Right renal pelvis (tissue), 4 donors: ENCODE results near the gene OBSCN. TPM values are rescaled to one million over a fixed set of nuclear protein-coding genes. Genes with fewer than 3 reads are reported as not detected.

Source experiments
- DNase-seq, 4 donors: peaks; one replicate each; pipeline ENCODE4 v3.0.0-alpha.2; 2013; ENCODE audit warnings: low read depth in 4 of 4, low spot score in 3 of 4, missing footprints in 1 of 4
- polyA plus RNA-seq, 4 donors: library from polyadenylated mRNA; unstranded; fragments of 120-200 nt; gene quantifications; one replicate each; pipeline ENCODE4 v1.2.1, GENCODE V29; 2013; ENCODE audit not compliant: insufficient read length in 4 of 4

OBSCN gene
- polyA plus RNA-seq, 4 donors, result 24.6 to 31.8 (median 28.1) TPM

DNA sequence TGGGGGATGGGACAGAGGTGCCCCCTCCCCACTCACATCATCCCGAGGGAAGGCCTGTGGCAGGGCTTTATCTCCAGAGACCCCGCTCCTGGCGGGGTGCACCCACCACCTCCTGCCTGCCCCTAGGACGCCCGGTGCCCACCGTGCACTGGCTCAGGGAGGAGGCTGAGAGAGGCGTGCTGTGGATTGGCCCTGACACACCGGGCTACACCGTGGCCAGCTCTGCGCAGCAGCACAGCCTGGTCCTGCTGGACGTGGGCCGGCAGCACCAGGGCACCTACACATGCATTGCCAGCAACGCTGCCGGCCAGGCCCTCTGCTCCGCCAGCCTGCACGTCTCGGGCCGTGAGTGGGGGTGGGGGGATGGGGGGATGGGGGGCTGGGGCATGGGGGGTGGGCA, 127.1 kb downstream of the OBSCN start:
- DNase-seq, result no peak

GRCh38 chr1:228335406-228336307, 127.8 kb downstream of the OBSCN start:
- no peak for DNase-seq

GRCh38 chr1:228336308-228337030, 128.6 kb downstream of the OBSCN start:
- no peak for DNase-seq

GRCh38 chr1:228337031-228337564, 129.3 kb downstream of the OBSCN start:
- DNase-seq, result no peak

DNA sequence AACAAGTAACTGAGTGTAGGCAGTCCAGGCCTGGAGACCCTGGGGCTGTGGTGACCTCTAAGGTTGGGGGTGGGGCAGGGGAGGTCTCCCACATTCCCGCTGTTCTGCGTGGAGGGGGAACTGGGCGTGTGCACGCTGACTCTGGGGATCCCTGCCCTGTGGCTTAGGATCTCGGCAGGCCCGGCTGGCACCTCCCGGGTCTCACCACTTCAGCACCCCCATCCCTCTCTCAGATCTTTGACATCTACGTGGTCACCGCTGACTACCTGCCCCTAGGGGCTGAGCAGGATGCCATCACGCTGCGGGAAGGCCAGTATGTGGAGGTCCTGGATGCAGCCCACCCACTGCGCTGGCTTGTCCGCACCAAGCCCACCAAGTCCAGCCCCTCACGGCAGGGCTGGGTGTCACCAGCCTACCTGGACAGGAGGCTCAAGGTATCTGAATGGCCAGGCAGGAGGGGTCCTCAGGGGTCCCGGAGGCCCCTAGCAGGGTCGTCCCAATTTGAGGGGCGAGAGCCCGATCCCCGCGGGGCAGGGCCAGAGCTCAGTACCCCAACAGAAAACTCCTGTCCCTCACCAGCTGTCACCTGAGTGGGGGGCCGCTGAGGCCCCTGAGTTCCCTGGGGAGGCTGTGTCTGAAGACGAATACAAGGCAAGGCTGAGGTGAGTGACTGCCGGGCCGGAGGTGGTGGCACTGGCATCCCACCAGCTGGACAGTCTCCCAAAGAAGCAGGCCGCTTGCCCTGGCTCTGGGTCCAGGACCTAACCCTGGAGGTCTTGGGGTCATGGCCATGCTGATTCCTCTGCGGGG, 130.1 kb downstream of the OBSCN start:
- DNase-seq, result no peak

GRCh38 chr1:228338521-228339051, 130.7 kb downstream of the OBSCN start:
- DNase-seq, result no peak

DNA sequence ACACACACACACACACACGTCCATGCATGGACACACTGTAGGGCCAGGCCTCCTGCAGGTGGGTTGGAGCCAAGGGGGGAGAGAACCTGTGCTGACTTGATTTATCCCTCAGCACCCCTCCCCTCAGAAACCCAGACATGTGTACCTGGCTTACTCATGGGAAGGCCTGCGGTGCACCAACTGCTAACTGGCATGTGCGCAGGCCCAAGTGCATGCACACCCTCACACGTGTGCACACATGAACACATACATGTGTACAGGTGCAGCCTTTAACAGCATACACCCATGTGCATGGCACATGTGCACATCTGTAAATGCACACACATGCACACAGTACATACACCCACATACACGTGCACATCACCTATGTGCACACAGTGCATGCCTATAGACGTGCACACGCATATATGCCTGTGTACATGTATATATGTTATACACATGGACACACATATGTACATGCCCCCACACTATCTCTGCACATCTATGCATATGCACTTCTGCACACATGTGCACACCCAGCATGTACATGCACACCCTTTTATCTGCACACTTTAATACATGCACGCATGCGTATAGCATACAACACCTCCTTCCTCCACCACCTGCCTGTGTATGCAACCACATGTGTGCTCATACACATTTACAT, 131.3 kb downstream of the OBSCN start:
- no peak for DNase-seq

- no peak for DNase-seq
Observed at GRCh38 chr1:228339766-228340685, 132.2 kb downstream of the OBSCN start.

- no peak for DNase-seq
Observed at GRCh38 chr1:228340686-228341449, 133.0 kb downstream of the OBSCN start.

GRCh38 chr1:228341450-228341813, 133.6 kb downstream of the OBSCN start:
- no peak for DNase-seq

- no peak for DNase-seq
Observed at GRCh38 chr1:228341814-228342626, 134.2 kb downstream of the OBSCN start.

DNA sequence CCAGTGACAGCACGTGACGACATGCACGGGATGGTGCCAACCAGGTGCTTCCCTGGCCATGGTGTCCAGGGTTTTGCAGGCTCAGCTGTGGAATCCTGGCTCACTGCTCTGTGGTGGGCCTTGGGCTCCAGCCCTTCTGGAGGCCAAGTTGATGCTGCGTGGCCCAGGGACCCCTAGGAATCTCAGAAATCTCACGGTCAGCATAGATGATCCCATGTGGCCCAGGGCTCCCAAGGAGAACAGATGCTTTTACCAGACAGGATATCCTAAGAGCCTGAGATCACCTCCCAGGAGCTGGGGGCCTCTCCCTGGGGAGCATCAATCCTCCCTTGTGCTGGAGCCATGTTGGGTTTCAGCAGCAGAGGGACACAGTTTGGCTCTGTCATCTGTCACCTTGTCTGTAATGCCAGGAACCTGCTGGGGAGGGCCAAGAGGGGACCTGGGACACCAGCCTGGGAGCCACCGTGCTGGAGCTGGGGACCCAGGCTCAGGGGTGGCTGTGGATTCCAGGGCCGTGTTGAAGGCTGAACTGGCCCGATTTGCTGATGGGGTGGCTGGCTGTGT, 134.9 kb downstream of the OBSCN start:
- DNase-seq, result no peak

GRCh38 chr1:228343191-228343661, 135.4 kb downstream of the OBSCN start:
- DNase-seq, result no peak

GRCh38 chr1:228344631-228345072, 136.8 kb downstream of the OBSCN start:
- DNase-seq, result no peak

DNA sequence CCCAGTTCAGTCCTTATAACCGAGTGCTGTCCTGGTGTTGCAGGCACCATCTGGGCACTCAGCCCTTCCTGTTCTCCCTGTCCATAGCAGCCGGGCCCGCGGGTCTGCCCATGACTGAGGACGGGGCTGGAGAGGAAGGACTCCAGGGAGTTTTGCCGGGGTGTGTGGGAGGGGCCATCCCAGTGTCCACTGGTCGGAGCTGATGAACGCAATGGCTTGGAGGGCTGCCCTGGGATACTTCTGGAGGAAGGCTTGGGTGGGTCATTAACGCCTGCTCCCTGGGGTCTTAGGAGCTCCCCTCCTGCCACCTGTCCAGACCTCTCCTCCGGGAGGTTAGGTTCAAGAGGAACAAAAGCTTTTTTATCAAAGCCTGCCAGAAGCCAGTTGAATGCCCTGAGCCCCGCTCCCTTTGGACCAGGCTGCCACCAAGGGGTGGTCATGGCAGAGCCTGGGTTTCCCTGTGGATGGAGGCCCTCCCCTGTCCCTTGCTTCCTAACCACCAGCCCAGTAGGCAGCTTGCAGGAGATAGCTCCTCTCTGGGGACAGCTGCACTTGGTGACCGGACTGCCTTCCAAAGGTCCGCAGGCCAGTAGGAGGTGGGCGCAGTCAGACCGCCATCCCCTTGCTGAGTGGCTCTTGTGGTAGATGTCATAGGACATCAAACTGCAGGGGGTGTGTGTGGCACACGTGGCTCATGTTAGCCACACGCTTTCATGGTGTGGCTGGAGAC, 137.5 kb downstream of the OBSCN start:
- no peak for DNase-seq

DNA sequence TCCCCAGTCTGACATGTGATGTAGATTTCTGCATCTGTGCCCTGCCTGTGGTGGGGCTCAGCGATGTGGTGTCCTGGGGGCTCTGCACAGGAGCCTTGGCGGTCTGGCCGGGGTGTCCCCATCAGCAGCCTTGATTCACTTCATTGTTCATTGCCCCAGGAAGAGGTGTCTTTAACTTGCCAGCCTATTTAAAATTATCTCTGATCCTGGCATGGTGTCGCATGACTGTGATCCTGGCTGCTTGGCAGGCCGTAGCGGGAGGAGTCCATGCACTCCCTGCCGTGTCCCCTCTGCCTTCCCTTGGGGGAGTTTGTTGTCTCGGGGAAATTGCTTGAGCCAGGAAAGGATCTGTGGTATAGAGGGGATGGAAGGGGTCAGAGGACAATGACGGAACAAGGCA, 138.9 kb downstream of the OBSCN start:
- no peak for DNase-seq
